Parathyroid adenoma (tissue), 2 donors: Measurements from ENCODE around the gene CST3.

Source experiments
- H2AFZ ChIP-seq: fragments of 300-600 bp; sonication (generic); one replicate; pipeline ENCODE4 v1.7.0; 2017; ENCODE audit warnings: antibody characterized with exemption, mild to moderate bottlenecking
- H3K27ac ChIP-seq: fragments of 300-600 bp; sonication (generic); one replicate; pipeline ENCODE4 v1.7.0; 2017
- H3K27me3 ChIP-seq: fragments of 300-600 bp; sonication (generic); one replicate; pipeline ENCODE4 v1.7.0; 2017; ENCODE audit warnings: low read length; ENCODE audit not compliant: control insufficient read depth, insufficient read depth
- H3K36me3 ChIP-seq: fragments of 300-600 bp; sonication (generic); one replicate; pipeline ENCODE4 v1.7.0; 2017; ENCODE audit warnings: low read length; ENCODE audit not compliant: control insufficient read depth, insufficient read depth
- H3K4me1 ChIP-seq: fragments of 300-600 bp; sonication (generic); one replicate; pipeline ENCODE4 v1.7.0; 2017; ENCODE audit warnings: control low read depth
- H3K4me2 ChIP-seq: fragments of 300-600 bp; sonication (generic); one replicate; pipeline ENCODE4 v1.7.0; 2017; ENCODE audit warnings: low read length
- H3K4me3 ChIP-seq: fragments of 300-600 bp; sonication (generic); one replicate; pipeline ENCODE4 v1.7.0; 2017; ENCODE audit warnings: low read depth, low read length
- H3K79me2 ChIP-seq: fragments of 300-600 bp; sonication (generic); one replicate; pipeline ENCODE4 v1.7.0; 2017; ENCODE audit warnings: control low read depth
- H3K9ac ChIP-seq: fragments of 300-600 bp; sonication (generic); one replicate; pipeline ENCODE4 v1.7.0; 2017; ENCODE audit warnings: mild to moderate bottlenecking
- H3K9me3 ChIP-seq: fragments of 300-600 bp; sonication (generic); one replicate; pipeline ENCODE4 v1.7.0; 2017; ENCODE audit warnings: low read length; ENCODE audit not compliant: control insufficient read depth
- CTCF ChIP-seq: fragments of 300-600 bp; sonication (generic); IDR thresholded peaks from one replicate; pipeline ENCODE4 v1.7.0; 2017; ENCODE audit warnings: antibody characterized with exemption, mild to moderate bottlenecking
- donor health status: primary hyperparathyroidism.

Gene CST3

GRCh38 chr20:23651117-23651516 is 13.4 kb upstream of the CST3 start:
- H3K27me3 ChIP-seq = no peaks in the 10 kb centered on the region
- no peak overlapping the region for H3K4me3 ChIP-seq
- H3K79me2 ChIP-seq = no peaks in the 10 kb centered on the region
- H3K36me3 ChIP-seq = no peaks in the 10 kb centered on the region
- no peak overlapping the region for H3K9ac ChIP-seq
- no peak overlapping the region for H3K4me2 ChIP-seq
- H2AFZ ChIP-seq = no peak overlapping the region
- H3K27ac ChIP-seq = no peak overlapping the region
- H3K4me1 ChIP-seq = no peaks in the 10 kb centered on the region
- H3K9me3 ChIP-seq = no peaks in the 10 kb centered on the region
- TF ChIP-seq CTCF = no peak

DNA sequence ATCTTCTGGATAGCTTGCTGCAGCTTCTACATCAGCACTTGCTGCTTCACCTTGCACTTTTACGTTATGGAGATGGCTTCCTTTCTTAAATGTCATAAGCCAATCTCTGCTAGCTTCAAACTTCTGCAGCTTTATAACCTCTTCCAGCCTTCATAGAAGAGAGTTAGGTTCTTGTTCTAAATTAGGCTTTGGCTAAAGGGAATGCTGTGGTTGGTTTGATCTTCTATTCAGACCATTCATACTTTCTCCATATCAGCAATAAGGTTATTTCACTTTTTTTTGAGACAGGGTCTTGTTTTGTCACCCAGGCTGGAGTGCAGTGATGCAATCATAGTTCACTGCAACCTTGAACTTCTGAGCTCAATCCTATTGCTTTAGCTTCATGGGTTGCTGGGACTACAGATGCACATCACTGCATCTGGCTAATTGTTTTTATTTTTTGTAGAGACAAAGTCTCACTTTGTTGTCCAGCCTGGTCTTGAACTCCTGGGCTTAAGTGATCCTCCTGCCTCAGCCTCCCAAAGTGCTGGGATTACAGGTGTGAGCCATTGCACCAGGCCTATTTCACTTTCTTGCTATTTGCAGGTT is 12.2 kb upstream of the CST3 start:
- H3K9me3 ChIP-seq = no peaks in the 10 kb centered on the region
- no peak overlapping the region for H3K4me3 ChIP-seq
- TF ChIP-seq CTCF = no peak
- H3K4me1 ChIP-seq = no peaks in the 10 kb centered on the region
- H2AFZ ChIP-seq = no peak overlapping the region
- H3K79me2 ChIP-seq = no peaks in the 10 kb centered on the region
- H3K27me3 ChIP-seq = no peaks in the 10 kb centered on the region
- H3K36me3 ChIP-seq = no peaks in the 10 kb centered on the region
- H3K9ac ChIP-seq = no peak overlapping the region
- H3K27ac ChIP-seq = no peak overlapping the region
- no peak overlapping the region for H3K4me2 ChIP-seq

GRCh38 chr20:23649242-23649641 is 11.5 kb upstream of the CST3 start:
- Histone ChIP-seq H3K4me2 (no peak overlapping the region), H3K9me3 (no peaks in the 10 kb centered on the region), H3K27me3 (no peaks in the 10 kb centered on the region), H3K36me3 (no peaks in the 10 kb centered on the region), H3K4me3 (no peak overlapping the region), H2AFZ (no peak overlapping the region), H3K79me2 (no peaks in the 10 kb centered on the region), H3K9ac (no peak overlapping the region), H3K4me1 (no peaks in the 10 kb centered on the region), H3K27ac (no peak overlapping the region)
- no peak for TF ChIP-seq CTCF

- Histone ChIP-seq H3K27ac (no peak overlapping the region), H3K9ac (no peak overlapping the region), H3K79me2 (no peaks in the 10 kb centered on the region), H3K36me3 (no peaks in the 10 kb centered on the region), H2AFZ (no peak overlapping the region), H3K9me3 (no peaks in the 10 kb centered on the region), H3K4me1 (no peaks in the 10 kb centered on the region), H3K4me3 (no peak overlapping the region), H3K4me2 (no peak overlapping the region), H3K27me3 (no peaks in the 10 kb centered on the region)
- TF ChIP-seq CTCF = no peak
Observed at GRCh38 chr20:23647346-23647745, 9.6 kb upstream of the CST3 start.

DNA sequence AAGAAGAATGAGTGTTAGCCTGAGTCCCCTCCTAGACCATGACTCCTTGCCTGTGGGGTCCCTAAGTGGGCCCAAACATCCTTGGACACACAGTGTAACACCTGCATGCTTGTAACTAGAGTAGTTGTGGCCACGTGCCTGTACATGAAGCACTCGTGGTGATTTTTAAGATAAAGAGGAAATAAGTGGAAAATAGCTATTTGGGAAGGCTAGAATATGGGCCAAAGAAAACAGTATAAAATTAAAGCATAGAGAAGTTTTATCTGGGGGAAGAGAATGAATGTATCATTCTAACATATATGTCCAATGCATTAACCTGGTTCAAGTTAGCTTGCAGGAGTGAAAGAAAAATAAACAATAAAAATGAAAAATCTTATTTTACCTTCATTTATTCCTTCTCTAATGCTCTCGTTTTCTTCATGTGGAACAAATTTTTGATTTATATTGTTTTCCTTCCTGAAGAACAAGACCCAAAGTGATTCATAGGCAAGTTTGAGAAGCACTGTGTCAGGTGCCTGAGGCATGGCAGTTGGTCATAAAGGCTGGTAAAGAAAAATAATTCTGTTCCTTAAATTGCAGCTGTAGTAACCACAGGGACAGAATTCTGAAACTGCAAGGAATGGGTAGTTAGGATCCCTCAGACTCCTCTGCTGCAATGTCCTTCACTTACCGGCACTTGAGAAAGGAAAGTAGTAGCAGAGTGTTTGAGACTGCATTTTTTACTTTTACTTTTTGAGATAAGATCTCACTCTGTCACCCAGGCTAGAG is 8.5 kb upstream of the CST3 start:
- no peaks in the 10 kb centered on the region for H3K4me1 ChIP-seq

More for the DNA sequence above, 8.5 kb upstream of the CST3 start:
- no peaks in the 10 kb centered on the region for H3K9me3 ChIP-seq
- no peaks in the 10 kb centered on the region for H3K36me3 ChIP-seq
- H3K4me3 ChIP-seq = no peak overlapping the region
- no peak overlapping the region for H3K4me2 ChIP-seq
- H3K27me3 ChIP-seq = no peaks in the 10 kb centered on the region
- no peak for TF ChIP-seq CTCF
- H3K79me2 ChIP-seq = no peaks in the 10 kb centered on the region
- no peak overlapping the region for H2AFZ ChIP-seq
- H3K9ac ChIP-seq = no peak overlapping the region
- no peak overlapping the region for H3K27ac ChIP-seq
